Uterus (tissue), 4 donors: Measurements from ENCODE around the gene C11orf98. TPM values are rescaled to one million over a fixed set of nuclear protein-coding genes. Genes with fewer than 3 reads are reported as not detected.
A peak's percentile ranks its signal among the peaks of the same experiment; 100 is the strongest.

Experiments used
- DNase-seq, 2 donors: peaks; one replicate each; pipeline ENCODE4 v3.0.0-alpha.2; 2019 to 2020
- H3K27ac ChIP-seq, 2 donors: fragments of 200-600 bp; sonication (generic); 1 replicate in 1 of 2; 2 replicates in 1 of 2; pipeline ENCODE4 v1.5.1; 2016 to 2018
- H3K27me3 ChIP-seq, 2 donors: fragments of 200-600 bp; sonication (generic); one replicate each; pipeline ENCODE4 v1.5.1; 2018 to 2019; ENCODE audit warnings: control low read depth in 1 of 2
- H3K36me3 ChIP-seq, 2 donors: fragments of 200-600 bp; sonication (generic); one replicate each; pipeline ENCODE4 v1.5.1; 2019; ENCODE audit warnings: control low read depth in 1 of 2
- H3K4me1 ChIP-seq, 2 donors: fragments of 200-600 bp; sonication (generic); one replicate each; pipeline ENCODE4 v1.5.1; 2018 to 2019; ENCODE audit warnings: control low read depth in 1 of 2
- H3K4me3 ChIP-seq, 2 donors: fragments of 200-600 bp; sonication (generic); 1 replicate in 1 of 2; 2 replicates in 1 of 2; pipeline ENCODE4 v1.5.1; 2018 to 2019; ENCODE audit warnings: mild to moderate bottlenecking in 1 of 2
- H3K9me3 ChIP-seq, 2 donors: fragments of 200-600 bp; sonication (generic); one replicate each; pipeline ENCODE4 v1.5.1; 2019; ENCODE audit warnings: control low read depth in 1 of 2
- CTCF ChIP-seq, 4 experiments: fragments of 200-600 bp in 2 of 4; fragments of 450-650 bp in 2 of 4; sonication (generic) in 2 of 4; IDR thresholded peaks; one replicate each; pipeline ENCODE4 v1.5.1; 2016 to 2019; ENCODE audit warnings: antibody characterized with exemption in 4 of 4, mild to moderate bottlenecking in 2 of 4, moderate library complexity in 1 of 4
- POLR2A ChIP-seq, 2 donors: fragments of 450-650 bp; IDR thresholded peaks; one replicate each; pipeline ENCODE4 v1.6.1; 2016; ENCODE audit warnings: antibody characterized with exemption in 2 of 2, mild to moderate bottlenecking in 1 of 2, moderate library complexity in 1 of 2
- intact Hi-C: fragments of 100-400 bp; cut with DNase I; formaldehyde crosslinking; loops from one replicate; pipeline ENCODE4 v1.15.1; 2023; ENCODE audit warnings: low total_unique reads
- total RNA-seq, 4 donors: library from RNA; depleted of rRNA in 3 of 4; stranded (reverse); fragments of >200 nt in 3 of 4; gene quantifications; one replicate each; pipeline versions ENCODE4 v1.1.0 to v1.2.4, GENCODE V29; 2014 to 2023
- donor health status: DM: yes; HTN: yes; CAD: no.

Gene C11orf98
- total RNA-seq, 4 donors from 2014 or later = 4.6 to 35.7 (median 19.5) TPM

- Histone ChIP-seq H3K4me3 (peak within 1 kb of the TSS; percentile 71 to 91), H3K36me3 (no peaks in the 10 kb centered on the region), H3K27me3 (no peaks in the 10 kb centered on the region), H3K9me3 (no peaks in the 10 kb centered on the region), H3K4me1 (peaks cover 5 to 14% of the 10 kb centered on the region in 2 donors), H3K27ac (peak within 1 kb of the TSS; percentile 86 to 92)
- intact Hi-C loops = no loop called here
- TF ChIP-seq CTCF (IDR thresholded peaks at IDR 0.05) = no peak
- TF ChIP-seq POLR2A (IDR thresholded peaks at IDR 0.05) = peak; percentile 51 to 75
- peak; percentile 99 for DNase-seq
Observed at GRCh38 chr11:62645946-62646824, 18.8 kb downstream of the C11orf98 start, which contains the start of gene GANAB. TSS of gene GANAB (minus strand) at chr11:62646613. CDS start at chr11:62646599, 14 bp downstream.

GRCh38 chr11:62645671-62645945 is 19.4 kb downstream of the C11orf98 start:
- Histone ChIP-seq H3K4me3 (peak overlapping the region; percentile 71 to 91), H3K36me3 (no peaks in the 10 kb centered on the region), H3K4me1 (peaks cover 5 to 14% of the 10 kb centered on the region in 2 donors), H3K27ac (peak overlapping the region; percentile 86 to 92), H3K27me3 (no peaks in the 10 kb centered on the region), H3K9me3 (no peaks in the 10 kb centered on the region)
- intact Hi-C loops = no loop called here
- TF ChIP-seq CTCF (IDR thresholded peaks at IDR 0.05) (no peak), POLR2A (IDR thresholded peaks at IDR 0.05) (no peak)
- DNase-seq = no peak

GRCh38 chr11:62644220-62644619 is 20.8 kb downstream of the C11orf98 start:
- Histone ChIP-seq H3K4me1 (peaks cover 5 to 14% of the 10 kb centered on the region in 2 donors), H3K27ac (no peak overlapping the region), H3K9me3 (no peaks in the 10 kb centered on the region), H3K36me3 (no peaks in the 10 kb centered on the region), H3K4me3 (no peak overlapping the region), H3K27me3 (no peaks in the 10 kb centered on the region)
- no peak for TF ChIP-seq POLR2A (IDR thresholded peaks at IDR 0.05)
- TF ChIP-seq CTCF (IDR thresholded peaks at IDR 0.05) = no peak
- DNase-seq = no peak
- intact Hi-C loops = no loop called here

GRCh38 chr11:62632492-62632891 is 32.5 kb downstream of the C11orf98 start:
- Histone ChIP-seq H3K27ac (no peak overlapping the region), H3K36me3 (no peaks in the 10 kb centered on the region), H3K27me3 (no peaks in the 10 kb centered on the region), H3K4me3 (no peak overlapping the region), H3K9me3 (no peaks in the 10 kb centered on the region), H3K4me1 (no peaks in the 10 kb centered on the region)
- DNase-seq = no peak
- intact Hi-C loops = no loop called here
- TF ChIP-seq CTCF (IDR thresholded peaks at IDR 0.05) (no peak), POLR2A (IDR thresholded peaks at IDR 0.05) (no peak)

- no peaks in the 10 kb centered on the region for H3K36me3 ChIP-seq
- intact Hi-C loops = no loop called here
- H3K9me3 ChIP-seq = no peaks in the 10 kb centered on the region
- DNase-seq = no peak
- H3K4me3 ChIP-seq = no peak overlapping the region
- TF ChIP-seq POLR2A (IDR thresholded peaks at IDR 0.05) (no peak), CTCF (IDR thresholded peaks at IDR 0.05) (no peak)
- H3K27ac ChIP-seq = no peak overlapping the region
- no peaks in the 10 kb centered on the region for H3K4me1 ChIP-seq
- no peaks in the 10 kb centered on the region for H3K27me3 ChIP-seq
Observed at GRCh38 chr11:62627713-62628112, 37.3 kb downstream of the C11orf98 start.
